ENCODE results near the gene PRUNE1.
A peak's percentile ranks its signal among the peaks of the same experiment; 100 is the strongest.

The PRUNE1 gene

GRCh38 chr1:151062741-151063371, 54.6 kb downstream of the PRUNE1 start:
- Mint-ChIP-seq H3K4me1 (ENCODE audit: low read depth) (peaks cover 27% of the 10 kb centered on the region), H3K27ac (no peak overlapping the region), H3K36me3 (peaks cover 3% of the 10 kb centered on the region), H3K9me3 (ENCODE audit: low read depth) (no peaks in the 10 kb centered on the region), H3K27me3 (no peaks in the 10 kb centered on the region), H3K4me3 (no peak overlapping the region)

- no peaks in the 10 kb centered on the region for H3K9me3 Mint-ChIP-seq (ENCODE audit: low read depth)
- H3K36me3 Mint-ChIP-seq = no peaks in the 10 kb centered on the region
- H3K4me3 Mint-ChIP-seq = no peak overlapping the region
- H3K27me3 Mint-ChIP-seq = no peaks in the 10 kb centered on the region
- H3K27ac Mint-ChIP-seq = no peak overlapping the region
- H3K4me1 Mint-ChIP-seq (ENCODE audit: low read depth) = peaks cover 27% of the 10 kb centered on the region
Measured at GRCh38 chr1:151065089-151065645, 56.9 kb downstream of the PRUNE1 start.

GRCh38 chr1:151067185-151067584, 58.9 kb downstream of the PRUNE1 start:
- Mint-ChIP-seq H3K4me1 (ENCODE audit: low read depth) (peaks cover 17% of the 10 kb centered on the region), H3K9me3 (ENCODE audit: low read depth) (no peaks in the 10 kb centered on the region), H3K27me3 (no peaks in the 10 kb centered on the region), H3K4me3 (no peak overlapping the region), H3K27ac (peak overlapping the region; percentile 91), H3K36me3 (no peaks in the 10 kb centered on the region)

- peaks cover 22% of the 10 kb centered on the region for H3K4me1 Mint-ChIP-seq (ENCODE audit: low read depth)
- no peaks in the 10 kb centered on the region for H3K27me3 Mint-ChIP-seq
- H3K9me3 Mint-ChIP-seq (ENCODE audit: low read depth) = no peaks in the 10 kb centered on the region
- peaks cover 2% of the 10 kb centered on the region for H3K36me3 Mint-ChIP-seq
- H3K27ac Mint-ChIP-seq = peak overlapping the region; percentile 91
- peak overlapping the region; percentile 99 for H3K4me3 Mint-ChIP-seq
Measured at GRCh38 chr1:151069103-151069486, 60.8 kb downstream of the PRUNE1 start.

- peak within 1 kb of the TSS; percentile 99 for H3K4me3 Mint-ChIP-seq
- peaks cover 22% of the 10 kb centered on the region for H3K4me1 Mint-ChIP-seq (ENCODE audit: low read depth)
- H3K27ac Mint-ChIP-seq = peak within 1 kb of the TSS; percentile 100
- no peaks in the 10 kb centered on the region for H3K9me3 Mint-ChIP-seq (ENCODE audit: low read depth)
- H3K27me3 Mint-ChIP-seq = no peaks in the 10 kb centered on the region
- H3K36me3 Mint-ChIP-seq = peaks cover 2% of the 10 kb centered on the region
Measured at GRCh38 chr1:151070474-151071276, 62.4 kb downstream of the PRUNE1 start, which contains the start of gene GABPB2. GABPB2 (plus strand) TSS chr1:151070761; CDS start chr1:151088190, 17,429 bp downstream.

GRCh38 chr1:151072224-151072623, 64.0 kb downstream of the PRUNE1 start:
- no peaks in the 10 kb centered on the region for H3K27me3 Mint-ChIP-seq
- H3K36me3 Mint-ChIP-seq = peaks cover 2% of the 10 kb centered on the region
- peaks cover 22% of the 10 kb centered on the region for H3K4me1 Mint-ChIP-seq (ENCODE audit: low read depth)
- H3K27ac Mint-ChIP-seq = peak overlapping the region; percentile 100
- H3K9me3 Mint-ChIP-seq (ENCODE audit: low read depth) = no peaks in the 10 kb centered on the region
- peak overlapping the region; percentile 99 for H3K4me3 Mint-ChIP-seq
